Stimulated activated naive CD8-positive, alpha-beta T cell treated with anti-CD3 and anti-CD28 coated beads, Interleukin-15, amount 100 ng/mL, for 72 hours (primary cell): Measurements from ENCODE around the gene GPX7.

Experiments
- ATAC-seq: fragments of 150-1000 bp; cut with Tn5 transposase; 2 replicates; pipeline ENCODE4 v1.10.0; 2021; ENCODE audit warnings: mild to moderate bottlenecking, moderate library complexity
- DNase-seq, 2 donors: peaks; one replicate each; pipeline ENCODE4 v3.0.0; 2021 to 2022
- H3K27ac Mint-ChIP-seq, 2 donors: one replicate each; pipeline ENCODE4 v1.8.0; 2022; ENCODE audit warnings: mild to moderate bottlenecking in 2 of 2, mixed read lengths in 2 of 2, moderate library complexity in 2 of 2
- H3K27me3 Mint-ChIP-seq: one replicate; pipeline ENCODE4 v1.8.0; 2022; ENCODE audit warnings: mixed read lengths
- H3K4me1 Mint-ChIP-seq: one replicate; pipeline ENCODE4 v1.8.0; 2022; ENCODE audit warnings: mild to moderate bottlenecking, mixed read lengths
- H3K4me3 Mint-ChIP-seq, 2 donors: one replicate each; pipeline ENCODE4 v1.8.0; 2022; ENCODE audit warnings: mild to moderate bottlenecking in 2 of 2, mixed read lengths in 2 of 2, moderate library complexity in 1 of 2
- H3K9me3 Mint-ChIP-seq, 2 donors: one replicate each; pipeline ENCODE4 v1.8.0; 2022; ENCODE audit warnings: mixed read lengths in 2 of 2

The GPX7 gene

GRCh38 chr1:52601519-52601918 lies 652 bp upstream of the GPX7 start:
- Mint-ChIP-seq H3K27me3 (no peaks in the 10 kb centered on the region), H3K4me1 (peaks cover 39% of the 10 kb centered on the region), H3K4me3 (peak overlapping the region; percentile 65 to 77), H3K9me3 (no peaks in the 10 kb centered on the region), H3K27ac (peak overlapping the region; percentile 59 to 92)
- DNase-seq: no peak
- no peak for ATAC-seq

GRCh38 chr1:52602856-52603600 lies 857 bp downstream of the GPX7 start:
- peak overlapping the region; percentile 96 to 97 for H3K27ac Mint-ChIP-seq
- no peaks in the 10 kb centered on the region for H3K9me3 Mint-ChIP-seq
- DNase-seq (peak; percentile 12 to 56), ATAC-seq (peak; percentile 71)
- no peaks in the 10 kb centered on the region for H3K27me3 Mint-ChIP-seq
- H3K4me3 Mint-ChIP-seq: peak overlapping the region; percentile 86 to 92
- H3K4me1 Mint-ChIP-seq: peaks cover 39% of the 10 kb centered on the region

GRCh38 chr1:52603630-52604029 lies 1.5 kb downstream of the GPX7 start:
- Mint-ChIP-seq H3K27me3 (no peaks in the 10 kb centered on the region), H3K4me3 (peak overlapping the region; percentile 86 to 92), H3K9me3 (no peaks in the 10 kb centered on the region), H3K27ac (peak overlapping the region; percentile 96 to 97), H3K4me1 (peaks cover 39% of the 10 kb centered on the region)
- no peak for DNase-seq
- ATAC-seq: no peak

- Mint-ChIP-seq H3K27ac (peak overlapping the region in 1 of 2 donors; percentile 96), H3K27me3 (no peaks in the 10 kb centered on the region), H3K4me1 (peaks cover 39% of the 10 kb centered on the region), H3K9me3 (no peaks in the 10 kb centered on the region), H3K4me3 (peak overlapping the region; percentile 86 to 92)
- ATAC-seq (no peak), DNase-seq (no peak)
Observed at GRCh38 chr1:52604063-52604770, 2.0 kb downstream of the GPX7 start.

- H3K27ac Mint-ChIP-seq: no peak overlapping the region
Observed at GRCh38 chr1:52613636-52614373, 11.6 kb downstream of the GPX7 start.

GRCh38 chr1:52614671-52615070 lies 12.5 kb downstream of the GPX7 start:
- Mint-ChIP-seq H3K4me1 (peaks cover 7% of the 10 kb centered on the region), H3K27me3 (no peaks in the 10 kb centered on the region), H3K9me3 (no peaks in the 10 kb centered on the region), H3K4me3 (no peak overlapping the region), H3K27ac (no peak overlapping the region)
- ATAC-seq (no peak), DNase-seq (no peak)

More at GRCh38 chr1:52613636-52614373, 11.6 kb downstream of the GPX7 start:
- peaks cover 7% of the 10 kb centered on the region for H3K4me1 Mint-ChIP-seq
- no peak for ATAC-seq
- H3K4me3 Mint-ChIP-seq: no peak overlapping the region
- no peaks in the 10 kb centered on the region for H3K27me3 Mint-ChIP-seq
- DNase-seq: no peak
- H3K9me3 Mint-ChIP-seq: no peaks in the 10 kb centered on the region

- Mint-ChIP-seq H3K4me3 (no peak overlapping the region), H3K27ac (no peak overlapping the region), H3K4me1 (peaks cover 7% of the 10 kb centered on the region), H3K27me3 (no peaks in the 10 kb centered on the region), H3K9me3 (no peaks in the 10 kb centered on the region)
- DNase-seq: no peak
- no peak for ATAC-seq
Observed at GRCh38 chr1:52615489-52616042, 13.4 kb downstream of the GPX7 start.

- Mint-ChIP-seq H3K27ac (no peak overlapping the region), H3K9me3 (no peaks in the 10 kb centered on the region), H3K27me3 (no peaks in the 10 kb centered on the region), H3K4me1 (peaks cover 9% of the 10 kb centered on the region), H3K4me3 (no peak overlapping the region)
- no peak for ATAC-seq
- no peak for DNase-seq
Observed at GRCh38 chr1:52621950-52622349, 19.8 kb downstream of the GPX7 start.

GRCh38 chr1:52623812-52624211 lies 21.6 kb downstream of the GPX7 start:
- H3K4me1 Mint-ChIP-seq: peaks cover 13% of the 10 kb centered on the region
- no peak overlapping the region for H3K4me3 Mint-ChIP-seq
- no peak for ATAC-seq
- H3K9me3 Mint-ChIP-seq: no peaks in the 10 kb centered on the region
- H3K27ac Mint-ChIP-seq: no peak overlapping the region
- H3K27me3 Mint-ChIP-seq: no peaks in the 10 kb centered on the region
- DNase-seq: no peak

- no peaks in the 10 kb centered on the region for H3K27me3 Mint-ChIP-seq
- no peak overlapping the region for H3K27ac Mint-ChIP-seq
- H3K4me1 Mint-ChIP-seq: peaks cover 33% of the 10 kb centered on the region
- H3K9me3 Mint-ChIP-seq: no peaks in the 10 kb centered on the region
- ATAC-seq (no peak), DNase-seq (no peak)
- H3K4me3 Mint-ChIP-seq: no peak overlapping the region
Observed at GRCh38 chr1:52627028-52627427, 24.9 kb downstream of the GPX7 start.

GRCh38 chr1:52628614-52629324 lies 26.6 kb downstream of the GPX7 start:
- no peaks in the 10 kb centered on the region for H3K27me3 Mint-ChIP-seq
- H3K4me3 Mint-ChIP-seq: no peak overlapping the region
- no peak overlapping the region for H3K27ac Mint-ChIP-seq
- no peak for ATAC-seq
- H3K4me1 Mint-ChIP-seq: peaks cover 46% of the 10 kb centered on the region
- no peak for DNase-seq
- H3K9me3 Mint-ChIP-seq: no peaks in the 10 kb centered on the region

GRCh38 chr1:52629325-52629643 lies 27.1 kb downstream of the GPX7 start:
- H3K27ac Mint-ChIP-seq: peak overlapping the region in 1 of 2 donors; percentile 38
- no peak overlapping the region for H3K4me3 Mint-ChIP-seq
- H3K27me3 Mint-ChIP-seq: no peaks in the 10 kb centered on the region
- no peaks in the 10 kb centered on the region for H3K9me3 Mint-ChIP-seq
- H3K4me1 Mint-ChIP-seq: peaks cover 51% of the 10 kb centered on the region
- ATAC-seq: no peak
- DNase-seq: no peak

- H3K4me3 Mint-ChIP-seq: no peak overlapping the region
- peaks cover 55% of the 10 kb centered on the region for H3K4me1 Mint-ChIP-seq
- H3K9me3 Mint-ChIP-seq: no peaks in the 10 kb centered on the region
- no peak overlapping the region for H3K27ac Mint-ChIP-seq
- ATAC-seq (no peak), DNase-seq (no peak)
- H3K27me3 Mint-ChIP-seq: no peaks in the 10 kb centered on the region
Observed at GRCh38 chr1:52629667-52630066, 27.5 kb downstream of the GPX7 start.

- peaks cover 69% of the 10 kb centered on the region for H3K4me1 Mint-ChIP-seq
- peak in 1 of 2 donors; percentile 19 for DNase-seq
- H3K9me3 Mint-ChIP-seq: no peaks in the 10 kb centered on the region
- ATAC-seq: no peak
- peak overlapping the region; percentile 88 to 93 for H3K27ac Mint-ChIP-seq
- peak overlapping the region; percentile 81 to 84 for H3K4me3 Mint-ChIP-seq
- no peaks in the 10 kb centered on the region for H3K27me3 Mint-ChIP-seq
Observed at GRCh38 chr1:52631759-52632331, 29.7 kb downstream of the GPX7 start.
